Cardiac fibroblast (primary cell): ENCODE measurements around the gene TATDN3.
A peak's percentile ranks its signal among the peaks of the same experiment; 100 is the strongest.
"Not testable (repeated sequence)": the region's sequence is repeated elsewhere in the genome, so short reads cannot be mapped to it uniquely, and the experiment has no call there.

ENCODE experiments used
- DNase-seq, 2 donors: peaks; one replicate each; pipeline versions ENCODE4 v3.0.0 to v3.0.0-alpha.2; 2010; ENCODE audit warnings: low read depth in 2 of 2
- H3K4me3 ChIP-seq, 2 donors: replicated peaks in 1 of 2; 1 replicate in 1 of 2; 2 replicates in 1 of 2; pipeline ENCODE4 v1.5.1; 2011; ENCODE audit warnings: low read depth in 2 of 2, low read length in 2 of 2, mild to moderate bottlenecking in 2 of 2, moderate library complexity in 1 of 2
- CTCF ChIP-seq: IDR thresholded peaks from one replicate; pipeline ENCODE4 v1.5.1; 2011; ENCODE audit warnings: low read depth, mild to moderate bottlenecking, low read length, inconsistent platforms

TATDN3 gene

GRCh38 chr1:212762234-212762633 is 29.5 kb upstream of the TATDN3 start:
- no peak overlapping the region for H3K4me3 ChIP-seq
- TF ChIP-seq CTCF = no peak
- no peak for DNase-seq

GRCh38 chr1:212762839-212763238 is 28.9 kb upstream of the TATDN3 start:
- H3K4me3 ChIP-seq = no peak overlapping the region
- TF ChIP-seq CTCF = no peak
- DNase-seq = no peak

DNA sequence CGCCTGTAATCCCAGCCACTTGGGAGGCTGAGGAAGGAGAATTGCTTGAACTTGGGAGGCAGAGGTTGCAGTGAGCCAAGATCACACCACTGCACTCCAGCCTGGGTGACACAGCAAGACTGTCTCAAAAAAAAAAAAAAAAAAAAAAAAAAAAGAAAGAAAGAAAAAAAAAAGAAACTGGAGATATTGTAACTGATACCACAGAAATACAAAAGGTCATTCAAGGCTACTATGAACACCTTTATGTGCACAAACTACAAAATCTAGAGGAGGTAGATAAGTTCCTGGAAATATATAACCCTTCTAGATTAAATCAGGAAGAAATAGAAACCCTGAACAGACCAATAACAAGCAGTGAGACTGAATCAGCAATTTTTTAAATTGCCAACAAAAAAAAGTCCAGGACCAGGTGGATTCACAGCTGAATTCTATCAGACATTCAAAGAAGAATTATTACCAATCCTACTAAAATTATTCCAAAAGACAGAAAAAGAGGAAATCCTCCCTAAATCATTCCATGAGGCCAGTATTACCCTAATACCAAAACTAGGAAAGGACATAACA is 26.9 kb upstream of the TATDN3 start:
- DNase-seq, H3K4me3 ChIP-seq: not testable (repeated sequence)

DNA sequence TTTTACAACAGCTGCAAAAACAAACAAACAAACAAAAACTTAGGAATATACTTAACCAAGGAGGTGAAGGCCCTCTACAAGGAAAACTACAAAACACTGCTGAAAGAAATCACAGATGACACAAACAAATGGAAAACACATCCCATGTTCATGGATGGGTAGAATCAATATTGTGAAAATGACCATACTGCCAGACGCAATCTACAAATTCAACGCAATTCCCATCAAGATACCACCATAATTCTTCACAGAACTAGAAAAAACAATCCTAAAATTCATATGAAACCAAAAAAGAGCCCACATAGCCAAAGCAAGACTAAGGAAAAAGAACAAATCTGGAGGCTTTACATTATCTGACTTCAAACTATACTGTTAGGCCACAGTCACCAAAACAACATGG is 24.9 kb upstream of the TATDN3 start:
- DNase-seq, H3K4me3 ChIP-seq: not testable (repeated sequence)

- DNase-seq = no peak
- H3K4me3 ChIP-seq = no peak overlapping the region
- TF ChIP-seq CTCF = no peak
These were observed 22.1 kb upstream of the TATDN3 start for GRCh38 chr1:212769459-212770167.

- no peak for TF ChIP-seq CTCF
- DNase-seq = no peak
- no peak overlapping the region for H3K4me3 ChIP-seq
These were observed 20.4 kb upstream of the TATDN3 start for GRCh38 chr1:212771341-212771740.

DNA sequence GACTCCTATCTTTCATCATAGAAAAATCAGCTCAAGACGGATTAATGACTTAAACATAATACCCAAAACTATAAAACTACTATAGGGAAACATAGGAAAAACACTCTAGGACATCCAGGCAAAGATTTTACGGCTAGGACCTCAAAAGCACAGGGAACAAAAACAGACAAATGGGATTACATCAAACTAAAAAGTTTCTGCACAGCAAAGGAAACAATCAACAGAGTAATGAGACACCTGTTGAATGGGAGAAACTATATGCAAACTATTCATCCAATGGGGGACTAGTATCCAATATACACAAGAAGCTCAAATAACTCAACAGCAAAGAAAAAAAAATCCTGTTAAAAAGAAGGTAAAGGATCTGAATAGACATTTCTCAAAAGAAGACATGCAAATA is 18.7 kb upstream of the TATDN3 start:
- no peak for DNase-seq
- TF ChIP-seq CTCF = no peak
- no peak overlapping the region for H3K4me3 ChIP-seq

DNA sequence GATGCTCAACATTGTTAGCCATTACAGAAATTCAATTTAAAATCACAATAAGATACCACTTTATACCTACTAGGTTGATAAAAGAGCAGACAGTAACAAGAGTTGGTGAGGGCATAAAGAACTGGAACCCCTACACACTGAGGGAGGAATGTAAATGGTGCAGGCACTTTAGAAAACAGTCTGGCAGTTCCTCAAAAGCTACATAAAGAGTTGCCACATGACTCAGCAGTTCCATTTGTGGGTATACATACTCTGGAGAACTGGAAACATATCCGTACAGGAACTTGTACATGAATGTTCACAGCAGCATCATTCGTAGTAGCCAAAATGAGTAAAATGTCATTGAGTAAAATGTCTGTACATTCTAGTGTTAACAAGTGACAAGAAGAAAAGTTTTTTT is 17.1 kb upstream of the TATDN3 start:
- no peak for TF ChIP-seq CTCF
- DNase-seq = peak; percentile 41 to 69

More for the DNA sequence above, 17.1 kb upstream of the TATDN3 start:
- H3K4me3 ChIP-seq = no peak overlapping the region
